C4-2B (cell line): ENCODE results near the gene PKD2.
A peak's percentile ranks its signal among the peaks of the same experiment; 100 is the strongest.
"Not testable (repeated sequence)": the region's sequence is repeated elsewhere in the genome, so short reads cannot be mapped to it uniquely, and the experiment has no call there.

Experiments used
- H3K27ac ChIP-seq: fragments of 450-650 bp; 2 replicates; pipeline ENCODE4 v1.5.1; 2017
- ZFX ChIP-seq: fragments of 450-650 bp; IDR thresholded peaks from 2 replicates; pipeline ENCODE4 v1.6.1; 2017
- TF ChIP-seq, protein P1 (sequence below): fragments of 450-650 bp; conservative IDR thresholded peaks from 2 replicates; pipeline ENCODE4 v1.5.1; 2017; ENCODE audit warnings: mild to moderate bottlenecking

PKD2 gene

DNA sequence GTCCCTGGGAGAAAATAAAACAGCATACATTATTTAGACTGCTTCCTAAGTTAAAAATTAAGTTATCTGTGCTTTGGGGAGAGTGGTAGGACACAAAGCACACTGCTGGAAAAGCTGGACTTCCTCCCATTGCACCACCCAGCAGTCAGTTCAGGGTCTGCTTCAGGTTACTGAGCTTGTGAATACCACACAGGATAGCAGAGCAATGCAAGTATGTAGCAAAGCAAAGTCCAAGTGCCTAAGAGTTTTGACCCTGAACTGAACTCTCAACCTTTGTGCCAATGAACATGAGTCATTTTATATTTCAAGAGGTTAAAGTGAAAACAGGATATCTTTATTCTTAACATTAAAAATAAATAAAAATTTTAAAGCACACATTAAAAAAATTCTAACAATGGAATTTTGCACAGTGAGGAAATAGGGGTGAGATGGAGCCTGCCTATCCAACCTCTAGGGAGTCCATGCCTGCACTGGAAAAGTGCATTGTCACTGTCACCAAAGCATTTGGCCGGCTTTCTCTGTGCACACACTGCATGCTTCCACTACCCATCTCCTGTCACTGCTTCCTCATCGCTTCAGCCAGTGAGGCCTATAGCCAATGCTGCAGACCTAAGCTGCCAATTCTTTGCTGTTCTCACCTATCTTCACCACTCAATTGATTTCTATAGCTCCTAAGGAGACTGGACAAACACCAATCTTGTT is 100.1 kb downstream of the PKD2 start:
- peak overlapping the region; percentile 36 for H3K27ac ChIP-seq
- TF ChIP-seq, protein P1, sequence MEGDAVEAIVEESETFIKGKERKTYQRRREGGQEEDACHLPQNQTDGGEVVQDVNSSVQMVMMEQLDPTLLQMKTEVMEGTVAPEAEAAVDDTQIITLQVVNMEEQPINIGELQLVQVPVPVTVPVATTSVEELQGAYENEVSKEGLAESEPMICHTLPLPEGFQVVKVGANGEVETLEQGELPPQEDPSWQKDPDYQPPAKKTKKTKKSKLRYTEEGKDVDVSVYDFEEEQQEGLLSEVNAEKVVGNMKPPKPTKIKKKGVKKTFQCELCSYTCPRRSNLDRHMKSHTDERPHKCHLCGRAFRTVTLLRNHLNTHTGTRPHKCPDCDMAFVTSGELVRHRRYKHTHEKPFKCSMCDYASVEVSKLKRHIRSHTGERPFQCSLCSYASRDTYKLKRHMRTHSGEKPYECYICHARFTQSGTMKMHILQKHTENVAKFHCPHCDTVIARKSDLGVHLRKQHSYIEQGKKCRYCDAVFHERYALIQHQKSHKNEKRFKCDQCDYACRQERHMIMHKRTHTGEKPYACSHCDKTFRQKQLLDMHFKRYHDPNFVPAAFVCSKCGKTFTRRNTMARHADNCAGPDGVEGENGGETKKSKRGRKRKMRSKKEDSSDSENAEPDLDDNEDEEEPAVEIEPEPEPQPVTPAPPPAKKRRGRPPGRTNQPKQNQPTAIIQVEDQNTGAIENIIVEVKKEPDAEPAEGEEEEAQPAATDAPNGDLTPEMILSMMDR = no peak
- no peak for TF ChIP-seq ZFX

DNA sequence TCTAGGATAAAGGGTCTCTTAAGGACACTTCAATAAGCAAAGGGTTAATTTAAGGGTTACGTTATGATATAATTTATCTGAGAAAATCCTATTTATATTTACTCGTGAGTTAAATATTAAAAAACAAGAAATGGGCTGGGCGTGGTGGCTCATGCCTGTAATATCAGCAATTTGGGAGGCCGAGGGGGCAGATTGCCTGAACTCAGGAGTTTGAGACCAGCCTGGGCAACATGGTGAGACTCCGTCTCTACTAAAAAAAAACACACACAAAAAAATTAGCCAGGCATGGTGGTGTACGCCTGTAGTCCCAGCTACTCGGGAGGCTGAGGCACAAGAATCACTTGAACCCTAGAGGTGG is 100.7 kb downstream of the PKD2 start:
- H3K27ac ChIP-seq = peak overlapping the region; percentile 36

GRCh38 chr4:88108747-88109122 is 101.3 kb downstream of the PKD2 start:
- TF ChIP-seq, protein P1 = no peak
- TF ChIP-seq ZFX = no peak
- no peak overlapping the region for H3K27ac ChIP-seq

GRCh38 chr4:88109123-88109881 is 101.9 kb downstream of the PKD2 start:
- TF ChIP-seq ZFX = no peak
- TF ChIP-seq, protein P1 = no peak
- no peak overlapping the region for H3K27ac ChIP-seq

DNA sequence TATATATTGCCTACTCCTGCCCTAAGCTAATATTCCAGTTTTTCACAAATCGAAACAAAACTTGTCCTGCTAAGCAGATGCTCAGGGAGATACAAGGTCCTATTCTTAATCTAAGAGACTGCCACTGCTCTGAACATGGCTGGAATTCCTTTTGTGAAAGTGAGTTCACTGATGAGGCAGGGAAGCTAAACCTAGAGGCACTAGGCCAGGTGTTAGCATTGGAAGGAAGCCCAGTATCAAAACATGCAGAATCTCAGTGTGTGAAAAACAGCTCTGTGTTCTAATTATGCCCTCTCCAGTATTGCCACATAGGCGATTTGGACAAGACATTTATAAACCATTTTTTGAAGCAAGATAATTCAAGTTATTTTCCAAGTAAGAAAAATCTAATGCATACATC is 103.4 kb downstream of the PKD2 start:
- H3K27ac ChIP-seq = no peak overlapping the region
- TF ChIP-seq, protein P1 = no peak
- no peak for TF ChIP-seq ZFX

DNA sequence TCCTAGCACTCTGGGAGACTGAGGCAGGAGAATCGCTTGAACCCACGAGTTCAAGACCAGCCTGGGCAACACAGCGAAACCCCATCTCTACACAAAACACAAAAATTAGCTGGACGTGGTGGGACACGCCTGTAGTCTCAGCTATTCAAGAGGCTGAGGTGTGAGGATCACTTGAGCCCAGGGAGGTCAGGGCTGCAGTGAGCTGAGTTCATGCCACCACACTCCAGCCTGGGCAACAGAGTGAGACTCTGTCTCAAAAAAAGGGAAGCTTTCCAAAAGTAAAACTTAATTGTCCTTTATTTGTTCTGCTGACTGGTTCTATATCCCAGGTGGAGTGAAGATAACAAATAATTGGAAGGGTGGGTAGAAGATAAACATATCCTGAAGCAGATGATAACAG is 105.4 kb downstream of the PKD2 start:
- H3K27ac ChIP-seq = no peak overlapping the region
- TF ChIP-seq ZFX = no peak
- TF ChIP-seq, protein P1 = no peak

GRCh38 chr4:88115587-88115986 is 108.2 kb downstream of the PKD2 start:
- TF ChIP-seq, protein P1 = no peak
- no peak for TF ChIP-seq ZFX
- no peak overlapping the region for H3K27ac ChIP-seq

DNA sequence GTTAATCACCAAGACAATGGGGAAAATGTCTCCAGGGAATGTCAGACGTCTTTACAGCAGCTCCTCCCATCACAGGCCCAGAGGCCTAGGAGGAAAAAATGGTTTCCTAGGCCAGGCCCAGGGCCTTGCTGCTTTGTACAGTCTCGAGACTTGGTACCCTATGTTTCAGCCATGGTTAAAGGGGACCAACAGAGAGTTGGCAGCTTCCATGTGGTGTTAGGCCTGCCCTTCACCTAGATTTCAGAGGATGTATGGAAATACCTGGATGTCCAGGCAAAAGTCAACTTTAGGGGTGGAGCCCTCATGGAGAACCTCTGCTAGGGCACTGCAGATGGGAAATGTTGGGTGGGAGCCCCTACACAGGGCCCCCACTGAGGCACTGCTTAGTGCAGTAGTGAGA is 112.5 kb downstream of the PKD2 start:
- TF ChIP-seq, protein P1 = no peak
- TF ChIP-seq ZFX = no peak
- H3K27ac ChIP-seq = no peak overlapping the region

- H3K27ac ChIP-seq = not testable (repeated sequence)
Measured at GRCh38 chr4:88122260-88122659, 114.8 kb downstream of the PKD2 start.
